ENCODE data around the gene ROPN1B.
"Not testable (repeated sequence)": the region's sequence is repeated elsewhere in the genome, so short reads cannot be mapped to it uniquely, and the experiment has no call there.

GRCh38 chr3:125948901-125949300 lies 20.1 kb upstream of the ROPN1B start:
- not testable (repeated sequence) for TF ChIP-seq CTCF (IDR thresholded peaks at IDR 0.05 in 2 of 3, conservative IDR thresholded peaks at IDR 0.05 in 1 of 3; ENCODE audit: borderline replicate concordance in 1 of 3, insufficient read depth in 1 of 3, low read depth in 2 of 3, low read length in 2 of 3); ZBTB33 (IDR thresholded peaks at IDR 0.05; ENCODE audit: extremely low read depth, insufficient replicate concordance, low read length); SRF (IDR thresholded peaks at IDR 0.05; ENCODE audit: low read depth); RAD21 (IDR thresholded peaks at IDR 0.05; ENCODE audit: low read depth); SP1 (IDR thresholded peaks at IDR 0.05; ENCODE audit: low read depth); POLR2A (IDR thresholded peaks at IDR 0.05; ENCODE audit: borderline replicate concordance, extremely low read depth, insufficient read depth, insufficient read length); ATF3 (IDR thresholded peaks at IDR 0.05); EZH2 (IDR thresholded peaks at IDR 0.05); EZH2phosphoT487 (IDR thresholded peaks at IDR 0.05; ENCODE audit: borderline replicate concordance)
